HFF-Myc (cell line): ENCODE data around the gene ROPN1B.
"Not testable (repeated sequence)": the region's sequence is repeated elsewhere in the genome, so short reads cannot be mapped to it uniquely, and the experiment has no call there.

ENCODE experiments used
- DNase-seq: peaks from one replicate; pipeline ENCODE4 v3.0.0-alpha.2; 2011; ENCODE audit warnings: low read depth; ENCODE audit errors: extremely low read depth
- H3K4me3 ChIP-seq: replicated peaks from 2 replicates; pipeline ENCODE4 v1.5.1; 2011; ENCODE audit warnings: low read depth, mild to moderate bottlenecking, control low read depth, low read length
- TF ChIP-seq, protein P1 (sequence below): IDR thresholded peaks from 2 replicates; pipeline ENCODE4 v1.5.1; 2012; ENCODE audit warnings: mild to moderate bottlenecking, low read depth, low read length, control low read depth; ENCODE audit errors: missing control alignments

The ROPN1B gene

DNA sequence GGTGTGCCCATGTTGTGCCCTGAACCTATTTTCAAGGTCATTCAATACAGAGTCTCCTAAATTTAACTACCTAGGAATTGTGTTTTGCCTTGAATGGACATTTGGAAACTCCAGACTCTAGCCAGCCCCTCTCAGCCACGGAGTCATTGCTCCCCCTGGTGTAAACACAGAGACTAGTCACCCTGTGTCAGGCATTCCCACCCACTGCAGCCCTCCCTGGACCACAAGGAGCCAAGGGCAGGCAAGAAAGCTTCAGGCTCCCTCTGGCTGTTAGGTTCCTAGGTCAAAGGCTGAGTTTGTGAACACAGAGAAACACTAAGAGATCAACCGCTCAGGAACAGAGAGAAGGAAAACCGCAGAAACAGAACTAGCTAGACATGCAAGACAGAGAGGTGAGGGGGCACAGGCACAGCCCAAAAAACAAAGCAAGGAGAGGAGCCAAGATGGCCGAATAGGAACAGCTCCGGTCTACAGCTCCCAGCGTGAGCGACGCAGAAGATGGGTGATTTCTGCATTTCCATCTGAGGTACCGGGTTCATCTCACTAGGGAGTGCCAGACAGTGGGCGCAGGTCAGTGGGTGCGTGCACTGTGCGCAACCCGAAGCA is 32.7 kb upstream of the ROPN1B start:
- TF ChIP-seq, protein P1, sequence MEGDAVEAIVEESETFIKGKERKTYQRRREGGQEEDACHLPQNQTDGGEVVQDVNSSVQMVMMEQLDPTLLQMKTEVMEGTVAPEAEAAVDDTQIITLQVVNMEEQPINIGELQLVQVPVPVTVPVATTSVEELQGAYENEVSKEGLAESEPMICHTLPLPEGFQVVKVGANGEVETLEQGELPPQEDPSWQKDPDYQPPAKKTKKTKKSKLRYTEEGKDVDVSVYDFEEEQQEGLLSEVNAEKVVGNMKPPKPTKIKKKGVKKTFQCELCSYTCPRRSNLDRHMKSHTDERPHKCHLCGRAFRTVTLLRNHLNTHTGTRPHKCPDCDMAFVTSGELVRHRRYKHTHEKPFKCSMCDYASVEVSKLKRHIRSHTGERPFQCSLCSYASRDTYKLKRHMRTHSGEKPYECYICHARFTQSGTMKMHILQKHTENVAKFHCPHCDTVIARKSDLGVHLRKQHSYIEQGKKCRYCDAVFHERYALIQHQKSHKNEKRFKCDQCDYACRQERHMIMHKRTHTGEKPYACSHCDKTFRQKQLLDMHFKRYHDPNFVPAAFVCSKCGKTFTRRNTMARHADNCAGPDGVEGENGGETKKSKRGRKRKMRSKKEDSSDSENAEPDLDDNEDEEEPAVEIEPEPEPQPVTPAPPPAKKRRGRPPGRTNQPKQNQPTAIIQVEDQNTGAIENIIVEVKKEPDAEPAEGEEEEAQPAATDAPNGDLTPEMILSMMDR, result peak; percentile 33
- DNase-seq, H3K4me3 ChIP-seq: not testable (repeated sequence)

DNA sequence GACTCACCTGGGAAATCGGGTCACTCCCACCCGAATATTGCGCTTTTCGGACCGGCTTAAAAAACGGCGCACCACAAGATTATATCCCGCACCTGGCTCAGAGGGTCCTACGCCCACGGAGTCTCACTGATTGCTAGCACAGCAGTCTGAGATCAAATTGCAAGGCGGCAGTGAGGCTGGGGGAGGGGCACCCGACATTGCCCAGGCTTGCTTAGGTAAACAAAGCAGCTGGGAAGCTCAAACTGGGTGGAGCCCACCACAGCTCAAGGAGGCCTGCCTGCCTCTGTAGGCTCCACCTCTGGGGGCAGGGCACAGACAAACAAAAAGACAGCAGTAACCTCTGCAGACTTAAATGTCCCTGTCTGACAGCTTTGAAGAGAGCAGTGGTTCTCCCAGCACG is 32.1 kb upstream of the ROPN1B start:
- not testable (repeated sequence) for DNase-seq

DNA sequence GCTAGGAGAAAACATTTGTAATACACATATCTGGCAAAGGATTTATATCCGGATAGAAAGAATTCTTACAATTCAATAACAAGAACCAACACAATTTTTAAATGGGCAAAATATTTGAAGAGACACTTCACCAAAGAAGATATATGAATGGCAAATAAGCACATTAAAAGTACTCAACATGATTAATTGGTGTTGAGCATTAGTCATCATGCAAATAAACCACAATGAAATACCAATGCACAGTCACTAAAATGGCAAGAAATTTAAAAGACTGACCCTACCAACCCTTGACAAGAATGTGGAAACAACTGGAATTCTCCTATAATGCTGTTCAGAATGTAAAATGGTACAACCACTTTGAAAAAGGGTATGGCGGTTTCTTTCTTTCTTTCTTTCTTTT is 21.2 kb upstream of the ROPN1B start:
- DNase-seq, H3K4me3 ChIP-seq: not testable (repeated sequence)

More for the DNA sequence above, 32.1 kb upstream of the ROPN1B start:
- H3K4me3 ChIP-seq, result not testable (repeated sequence)

DNA sequence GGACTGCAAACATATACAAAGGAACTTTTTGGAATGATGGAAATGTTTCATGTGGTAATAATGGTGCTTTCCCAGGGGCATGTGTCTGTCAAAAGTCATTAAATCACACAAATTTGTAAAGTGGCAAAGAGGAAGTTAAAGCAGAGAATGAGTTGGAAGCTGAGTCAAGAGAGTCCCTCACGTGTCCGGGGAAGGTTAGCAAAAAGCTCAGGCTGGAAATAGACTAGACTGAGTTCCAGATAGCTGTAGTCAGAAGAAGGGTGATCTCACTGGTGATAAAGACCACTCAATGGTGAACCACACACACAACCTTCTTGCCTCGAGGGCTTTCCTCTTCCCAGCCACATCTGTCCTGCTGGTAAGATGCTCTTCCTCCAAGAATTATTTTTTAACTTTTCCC is 20.1 kb upstream of the ROPN1B start:
- H3K4me3 ChIP-seq, DNase-seq: not testable (repeated sequence)

DNA sequence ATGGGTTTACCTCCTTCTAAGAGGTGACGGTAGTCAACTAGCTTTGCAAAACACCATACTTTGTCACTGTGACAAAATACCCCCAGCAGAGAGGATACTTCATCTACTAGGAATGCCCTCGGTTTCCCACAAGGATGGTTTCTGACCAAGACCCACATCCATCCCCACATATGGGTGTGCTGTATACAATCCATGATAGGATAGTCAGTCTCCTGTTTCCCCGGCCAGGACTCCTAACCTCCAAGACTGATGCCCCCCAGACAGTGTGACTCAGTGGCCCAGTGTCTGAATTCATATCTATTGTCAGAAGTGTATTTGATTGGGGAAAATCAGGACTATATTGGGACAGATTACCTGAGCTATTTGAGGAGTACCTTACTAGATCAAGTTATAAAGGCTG is 17.8 kb upstream of the ROPN1B start:
- not testable (repeated sequence) for DNase-seq, H3K4me3 ChIP-seq

DNA sequence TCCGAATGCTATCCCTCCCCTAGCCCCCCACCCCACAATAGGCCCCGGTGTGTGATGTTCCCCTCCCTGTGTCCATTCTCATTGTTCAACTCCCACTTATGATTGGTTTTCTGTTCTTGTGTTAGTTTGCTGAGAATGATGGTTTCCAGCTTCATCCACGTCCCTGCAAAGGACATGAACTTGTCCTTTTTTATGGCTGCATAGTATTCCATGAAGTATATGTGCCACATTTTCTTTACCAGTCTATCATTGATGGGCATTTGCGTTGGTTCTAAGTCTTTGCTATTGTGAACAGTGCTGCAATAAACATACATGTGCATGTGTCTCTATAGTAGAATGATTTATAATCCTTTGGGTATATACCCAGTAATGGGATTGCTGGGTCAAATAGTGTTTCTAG is 12.0 kb upstream of the ROPN1B start:
- DNase-seq, H3K4me3 ChIP-seq: not testable (repeated sequence)

DNA sequence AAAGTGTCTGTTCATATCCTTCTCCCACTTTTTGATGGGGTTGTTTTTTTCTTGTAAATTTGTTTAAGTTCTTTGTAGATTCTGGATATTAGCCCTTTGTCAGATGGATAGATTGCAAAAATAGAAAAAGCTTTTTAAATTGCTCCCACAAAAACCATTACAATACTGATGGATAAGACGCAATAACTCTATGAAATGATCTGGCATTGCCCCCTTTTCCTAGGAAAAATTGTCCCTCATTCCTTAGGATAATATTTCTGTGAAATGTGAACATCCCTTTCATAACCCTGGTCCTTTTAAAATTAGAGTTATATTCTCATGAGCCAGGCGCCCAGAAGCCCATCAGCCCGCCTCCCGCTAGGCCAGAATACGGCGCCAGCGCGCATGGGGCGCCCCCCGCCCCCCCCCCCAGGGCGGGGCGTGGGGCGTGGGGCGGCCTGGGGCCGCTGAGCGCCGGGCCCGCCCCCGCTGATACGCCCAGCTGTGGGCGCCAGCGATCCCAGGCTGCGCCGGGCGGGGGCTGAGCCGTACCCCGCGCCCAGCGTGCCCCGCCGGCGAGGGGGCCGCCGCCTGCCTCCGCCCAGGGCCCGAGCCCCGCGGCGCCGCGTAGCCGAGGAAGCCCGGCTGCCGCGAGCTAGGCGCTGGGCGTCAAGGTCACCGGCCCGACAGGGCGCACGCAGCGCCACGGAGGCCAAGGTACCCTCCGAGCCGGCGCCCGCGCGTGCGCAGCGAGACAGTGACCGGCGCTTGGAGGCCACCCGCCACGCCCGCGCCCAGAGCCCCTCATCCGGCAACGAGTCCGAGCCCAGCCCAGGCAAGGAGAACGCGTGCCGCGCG is 11.1 kb upstream of the ROPN1B start:
- TF ChIP-seq, protein P1, result no peak
- DNase-seq, result no peak
- no peak overlapping the region for H3K4me3 ChIP-seq

DNA sequence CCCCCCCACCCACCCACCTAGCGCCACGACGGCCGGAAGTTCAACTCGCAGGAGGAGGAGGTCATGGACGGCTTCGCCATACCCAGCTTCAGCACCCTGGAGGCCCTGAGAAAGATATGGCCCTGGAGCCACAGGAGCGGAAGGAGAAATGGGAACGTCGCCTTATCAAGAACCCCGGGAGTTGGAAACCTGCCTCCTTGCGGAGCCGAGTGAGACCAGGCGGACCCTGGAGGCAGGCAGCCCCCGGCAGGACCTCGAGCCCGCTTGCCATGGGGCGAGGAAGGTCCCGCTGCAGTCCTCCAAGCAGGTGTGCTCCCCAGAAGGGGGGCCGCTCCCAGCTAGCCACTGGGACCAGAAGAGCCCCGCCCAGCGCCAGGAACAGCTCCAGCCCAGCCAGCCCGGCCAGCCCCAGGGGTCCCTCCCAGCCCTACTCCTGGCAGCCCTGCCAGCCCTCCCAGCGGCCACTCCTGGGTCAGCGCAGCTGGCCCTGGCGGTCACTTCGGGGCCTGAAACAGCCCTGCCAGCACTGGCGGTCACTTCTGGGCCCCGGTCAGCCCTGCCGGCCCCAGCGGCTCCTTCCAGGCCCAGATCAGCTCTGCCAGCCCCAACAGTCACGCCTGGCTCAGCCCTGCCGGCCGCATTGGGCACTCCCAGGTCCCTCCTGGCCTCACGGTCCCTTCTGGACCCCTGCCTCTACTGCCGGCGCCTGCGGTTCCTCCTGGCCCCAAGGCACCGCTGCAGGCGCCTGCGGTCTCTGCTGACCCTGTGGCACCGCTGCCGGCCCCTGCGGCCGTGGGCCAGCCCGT is 10.3 kb upstream of the ROPN1B start:
- TF ChIP-seq, protein P1, result no peak
- no peak overlapping the region for H3K4me3 ChIP-seq
- DNase-seq, result no peak

DNA sequence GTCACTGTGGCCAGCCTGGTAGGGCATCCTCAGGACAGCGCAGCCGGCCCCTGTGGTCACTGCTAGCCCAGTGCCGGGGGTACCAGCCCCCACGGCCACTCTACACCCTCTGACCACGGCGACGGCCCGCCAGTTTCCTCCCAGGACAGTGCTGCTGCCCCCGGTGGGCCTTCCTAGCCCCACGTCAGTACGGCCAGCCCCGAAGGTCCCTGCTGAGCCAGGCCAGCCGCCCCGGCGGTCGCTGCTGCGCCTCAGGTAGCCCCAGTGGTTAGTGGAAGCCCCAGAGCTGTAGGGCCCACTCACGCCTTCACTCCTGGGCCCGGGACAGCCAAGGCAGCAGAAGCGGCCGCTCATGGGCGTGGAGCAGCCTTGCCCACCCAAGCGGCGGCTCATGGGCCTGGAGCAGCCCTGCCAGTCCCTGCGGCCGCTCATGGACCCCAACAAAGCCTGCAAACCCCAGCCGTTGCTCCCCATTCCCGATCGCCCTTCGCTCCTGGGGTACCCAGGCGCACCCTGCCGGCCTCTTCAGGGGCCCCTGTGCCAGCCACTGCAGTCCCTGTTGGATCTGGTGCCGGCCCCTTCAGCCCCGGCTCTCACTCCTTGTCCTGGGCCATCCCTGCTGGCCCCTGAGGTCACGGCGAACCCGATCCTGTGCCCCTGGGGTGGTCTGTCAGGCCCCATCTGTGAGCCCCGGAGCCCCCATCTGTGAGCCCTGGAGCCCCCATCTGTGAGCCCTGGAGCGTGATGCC is 9.5 kb upstream of the ROPN1B start:
- TF ChIP-seq, protein P1, result no peak
- no peak overlapping the region for H3K4me3 ChIP-seq
- no peak for DNase-seq
